ENCODE measurements around the gene ANKRD40. TPM values are rescaled to one million over a fixed set of nuclear protein-coding genes. Genes with fewer than 3 reads are reported as not detected.

ANKRD40 gene
- total and polyA plus RNA-seq, 9 of the 15 experiments (the other 6 are each of a cell fraction or from before 2014, with no cell fraction given) = 9.0 to 28.9 (median 27.7) TPM

DNA sequence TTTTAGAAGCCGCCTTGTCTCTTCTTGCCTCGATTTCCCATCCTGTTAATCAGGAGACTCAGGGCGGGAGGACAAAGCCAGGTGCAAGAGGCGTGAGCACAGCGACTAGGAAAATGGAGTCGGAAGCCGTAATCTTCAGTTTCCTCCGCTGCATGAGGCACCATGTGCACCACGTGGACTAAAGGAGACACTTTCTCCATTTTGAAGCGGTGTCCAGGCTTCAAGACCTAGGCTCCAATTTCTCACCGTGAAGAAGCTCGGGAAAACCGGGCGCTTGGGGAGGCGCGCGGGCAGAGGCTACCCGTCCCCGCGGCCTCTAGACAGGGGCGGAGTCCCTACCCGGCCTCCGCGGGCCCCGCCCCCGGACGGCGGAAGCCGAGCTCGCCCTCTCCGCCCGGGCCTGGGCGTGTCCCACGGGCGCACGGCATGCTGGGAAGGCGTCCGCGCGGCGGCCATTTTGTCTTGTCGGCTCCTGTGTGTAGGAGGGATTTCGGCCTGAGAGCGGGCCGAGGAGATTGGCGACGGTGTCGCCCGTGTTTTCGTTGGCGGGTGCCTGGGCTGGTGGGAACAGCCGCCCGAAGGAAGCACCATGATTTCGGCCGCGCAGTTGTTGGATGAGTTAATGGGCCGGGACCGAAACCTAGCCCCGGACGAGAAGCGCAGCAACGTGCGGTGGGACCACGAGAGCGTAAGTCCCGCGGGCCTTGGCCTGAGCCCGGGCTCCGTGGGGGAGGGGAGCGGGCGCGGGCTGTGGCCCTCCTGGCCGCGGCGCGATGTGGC, 11.6 kb upstream of the ANKRD40 start, which contains the start of gene LUC7L3 (continued):
- TF ChIP-seq TFAP4 (CRISPR knock-in tag; IDR thresholded peaks at IDR 0.05; ENCODE audit: borderline replicate concordance) = peak; percentile 42; the same call in 1 of the 2 replicates
- TF ChIP-seq JUN (IDR thresholded peaks at IDR 0.05; ENCODE audit: borderline replicate concordance, low read depth, low read length) = peak; percentile 17; the same call in 1 of the 2 replicates
- peak; percentile 83; the same call in 1 of the 2 replicates for TF ChIP-seq JUN (CRISPR knock-in tag; IDR thresholded peaks at IDR 0.05; ENCODE audit: borderline replicate concordance)
- TF ChIP-seq ETV5 (CRISPR knock-in tag; IDR thresholded peaks at IDR 0.05; ENCODE audit: low read depth) = peak; percentile 66; the same call in 1 of the 2 replicates
- 0 out of 2 replicates have a peak, but pooled peaks have one; percentile 39 for TF ChIP-seq ZNF79 (CRISPR knock-in tag; IDR thresholded peaks at IDR 0.05; ENCODE audit: low read depth)
- TF ChIP-seq IRF9 (tag; IDR thresholded peaks at IDR 0.05) = peak; percentile 24; the same call in 1 of the 2 replicates
- no peak; the same call in 1 of the 2 replicates for TF ChIP-seq ATF1 (CRISPR knock-in tag; IDR thresholded peaks at IDR 0.05)
- TF ChIP-seq ATF1 (tag; IDR thresholded peaks at IDR 0.05) = peak; percentile 64
- TF ChIP-seq YY1 (IDR thresholded peaks at IDR 0.05; ENCODE audit: borderline replicate concordance in 1 of 3, control insufficient read depth in 1 of 3, extremely low read depth in 1 of 3, insufficient read depth in 3 of 3, insufficient read length in 1 of 3, insufficient replicate concordance in 2 of 3, low read depth in 1 of 3, low read length in 2 of 3) = peak; percentile 92 to 97 (median 97)
- TF ChIP-seq SMAD2 (IDR thresholded peaks at IDR 0.05; ENCODE audit: low read depth, low read length) = no peak
- TF ChIP-seq FOXP1 (CRISPR knock-in tag; IDR thresholded peaks at IDR 0.05) = peak; percentile 90
- 0 out of 2 replicates have a peak, but pooled peaks have one; percentile 41 for TF ChIP-seq ZBTB17 (CRISPR knock-in tag; IDR thresholded peaks at IDR 0.05)
- no peak for TF ChIP-seq HOXB6 (CRISPR knock-in tag; IDR thresholded peaks at IDR 0.05; ENCODE audit: borderline replicate concordance)
- TF ChIP-seq TRIM28 (IDR thresholded peaks at IDR 0.05) = no peak
- TF ChIP-seq ZNF696 (CRISPR knock-in tag; conservative IDR thresholded peaks at IDR 0.05) = no peak
- peak; percentile 52 to 92 for TF ChIP-seq E2F6 (IDR thresholded peaks at IDR 0.05; ENCODE audit: borderline replicate concordance in 1 of 2, extremely low read depth in 1 of 2, insufficient read depth in 1 of 2, insufficient read length in 1 of 2, low read depth in 1 of 2, low read length in 1 of 2, poor library complexity in 1 of 2, severe bottlenecking in 1 of 2)
- TF ChIP-seq SMAD1 (IDR thresholded peaks at IDR 0.05; ENCODE audit: low read depth, low read length, partially characterized antibody) = no peak
- peak; percentile 87 for TF ChIP-seq HMGN3 (IDR thresholded peaks at IDR 0.05; ENCODE audit: borderline replicate concordance, extremely low read depth, insufficient read length, low read depth, low read length)
- TF ChIP-seq FOXA3 (CRISPR knock-in tag; conservative IDR thresholded peaks at IDR 0.05 in 1 of 2, IDR thresholded peaks at IDR 0.05 in 1 of 2) = peak in 1 of 2 experiments; percentile 60; a peak in 2 of 4 replicates
- peak; percentile 84 for TF ChIP-seq BRD9 (IDR thresholded peaks at IDR 0.05; ENCODE audit: low read depth, partially characterized antibody)
- TF ChIP-seq ZBTB7A (IDR thresholded peaks at IDR 0.05; ENCODE audit: borderline replicate concordance, control insufficient read depth, low read depth, low read length) = no peak
- peak; percentile 60; the same call in 1 of the 2 replicates for TF ChIP-seq RB1 (IDR thresholded peaks at IDR 0.05; ENCODE audit: low read depth)
- TF ChIP-seq ETV1 (tag; conservative IDR thresholded peaks at IDR 0.05; ENCODE audit: low read depth) = peak; percentile 42; the same call in 1 of the 2 replicates
- TF ChIP-seq RBM25 (IDR thresholded peaks at IDR 0.05; ENCODE audit: low read depth, low read length, severe bottlenecking) = peak; percentile 83
